GM21423 (cell line): ENCODE data around the gene PLCD4.
A peak's percentile ranks its signal among the peaks of the same experiment; 100 is the strongest.

Source experiments
- ATAC-seq: cut with Tn5 transposase; IDR thresholded peaks from one replicate; pipeline ENCODE4 v1.9.1; 2021; ENCODE audit warnings: mild to moderate bottlenecking, moderate library complexity; ENCODE audit not compliant: unreplicated experiment

Gene PLCD4

GRCh38 chr2:218618102-218618860 is 10.6 kb downstream of the PLCD4 start:
- ATAC-seq = no peak

GRCh38 chr2:218621007-218621406 is 13.3 kb downstream of the PLCD4 start:
- ATAC-seq = no peak

- no peak for ATAC-seq
These were observed 15.1 kb downstream of the PLCD4 start for GRCh38 chr2:218622606-218623365.

- ATAC-seq = no peak
These were observed 15.6 kb downstream of the PLCD4 start for GRCh38 chr2:218623366-218623705.

GRCh38 chr2:218626369-218626768 is 18.7 kb downstream of the PLCD4 start:
- no peak for ATAC-seq

GRCh38 chr2:218627939-218628338 is 20.2 kb downstream of the PLCD4 start:
- no peak for ATAC-seq

GRCh38 chr2:218631837-218632236 is 24.1 kb downstream of the PLCD4 start:
- no peak for ATAC-seq

GRCh38 chr2:218635719-218636118 is 28.0 kb downstream of the PLCD4 start:
- no peak for ATAC-seq

GRCh38 chr2:218638372-218638771 is 30.7 kb downstream of the PLCD4 start:
- no peak for ATAC-seq

- ATAC-seq = no peak
These were observed 34.5 kb downstream of the PLCD4 start for GRCh38 chr2:218642121-218642656.

- no peak for ATAC-seq
These were observed 35.1 kb downstream of the PLCD4 start for GRCh38 chr2:218642786-218643185.

- no peak for ATAC-seq
These were observed 36.1 kb downstream of the PLCD4 start for GRCh38 chr2:218643751-218644310.

- ATAC-seq = no peak
These were observed 37.0 kb downstream of the PLCD4 start for GRCh38 chr2:218644721-218645120.

- peak; percentile 65 for ATAC-seq
These were observed 37.4 kb downstream of the PLCD4 start for GRCh38 chr2:218645126-218645525.

- ATAC-seq = no peak
These were observed 40.5 kb downstream of the PLCD4 start for GRCh38 chr2:218648088-218648786.

- ATAC-seq = no peak
These were observed 41.0 kb downstream of the PLCD4 start for GRCh38 chr2:218648787-218649100.

GRCh38 chr2:218655751-218656150 is 48.1 kb downstream of the PLCD4 start:
- ATAC-seq = no peak

- ATAC-seq = peak; percentile 23
These were observed 51.1 kb downstream of the PLCD4 start for GRCh38 chr2:218658671-218659257.

- peak; percentile 96 for ATAC-seq
These were observed 51.7 kb downstream of the PLCD4 start, which contains the start of the genes BCS1L and ZNF142 for GRCh38 chr2:218659258-218659987. BCS1L (plus strand) TSS chr2:218659683; CDS start chr2:218660988, 1,305 bp downstream. ZNF142 (minus strand) TSS chr2:218659623; CDS start chr2:218656429, 3,194 bp downstream.

GRCh38 chr2:218659988-218660358 is 52.3 kb downstream of the PLCD4 start:
- no peak for ATAC-seq
